Activated T-cell treated with anti-CD3 and anti-CD28 coated beads for 48 hours (primary cell): Measurements from ENCODE around the gene SLX4.

Experiments
- DNase-seq: peaks from one replicate; pipeline ENCODE4 v3.0.0-alpha.2; 2020; ENCODE audit warnings: low read depth

The SLX4 gene

GRCh38 chr16:3548859-3549258 lies 62.5 kb downstream of the SLX4 start:
- no peak for DNase-seq

DNA sequence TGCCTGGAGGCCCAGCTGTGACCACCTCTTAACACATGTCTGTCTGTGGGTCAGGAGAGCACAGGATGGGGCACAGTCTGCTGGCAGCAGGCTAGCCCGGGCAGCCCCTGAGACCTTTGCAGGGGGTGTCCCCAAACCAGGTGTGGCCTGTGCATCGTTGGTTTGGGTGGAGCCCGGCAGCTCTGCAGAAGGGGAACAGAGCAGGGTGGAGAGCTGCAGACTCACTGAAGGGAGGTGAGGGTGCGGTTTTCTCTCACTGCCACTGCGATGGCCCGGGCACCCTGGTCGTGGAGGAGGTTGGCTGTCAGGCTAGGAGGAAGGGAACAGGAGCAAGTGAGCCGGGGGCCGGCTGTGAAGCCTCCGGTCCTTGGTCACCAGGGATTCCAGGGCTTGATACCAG lies 63.0 kb downstream of the SLX4 start:
- no peak for DNase-seq

GRCh38 chr16:3546986-3547682 lies 64.3 kb downstream of the SLX4 start:
- DNase-seq = no peak

DNA sequence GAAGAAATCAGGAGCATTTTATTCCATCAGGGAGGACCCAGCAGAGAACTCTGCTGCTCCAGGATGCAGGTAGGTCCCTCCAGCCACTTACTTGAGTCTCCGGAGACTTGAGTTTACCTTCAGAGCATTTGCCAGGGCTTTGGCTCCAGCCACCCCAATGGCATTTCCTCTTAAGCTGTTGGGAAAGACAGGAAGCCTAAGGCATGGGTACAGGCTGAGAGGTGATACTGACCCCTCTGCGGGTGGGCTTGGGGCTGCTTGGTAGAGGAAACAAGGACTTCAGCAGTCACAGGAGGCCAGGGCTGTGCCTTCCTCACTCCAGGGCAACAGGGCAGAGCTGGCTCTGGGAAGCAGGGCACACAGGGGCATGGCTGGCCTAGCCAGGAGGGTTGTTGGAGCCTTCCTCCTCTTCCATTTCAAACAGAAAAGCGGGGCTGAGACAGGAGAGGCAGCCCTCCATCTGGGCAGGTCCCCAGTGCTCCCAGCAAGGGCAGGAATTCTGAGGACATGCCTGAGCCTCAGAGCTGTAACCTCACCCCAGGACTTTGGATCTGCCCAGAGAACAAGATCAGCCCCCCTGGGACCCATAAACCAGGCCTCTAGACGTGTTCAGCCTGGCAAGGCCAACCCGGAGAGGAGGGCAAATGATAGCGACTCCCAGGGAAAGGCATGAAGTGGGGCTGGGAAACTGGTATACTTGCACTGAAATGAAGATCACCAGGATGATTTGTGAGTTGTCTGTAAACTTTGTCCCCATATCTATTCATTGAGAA lies 68.6 kb downstream of the SLX4 start:
- DNase-seq = no peak

GRCh38 chr16:3541527-3542155 lies 69.8 kb downstream of the SLX4 start:
- no peak for DNase-seq

DNA sequence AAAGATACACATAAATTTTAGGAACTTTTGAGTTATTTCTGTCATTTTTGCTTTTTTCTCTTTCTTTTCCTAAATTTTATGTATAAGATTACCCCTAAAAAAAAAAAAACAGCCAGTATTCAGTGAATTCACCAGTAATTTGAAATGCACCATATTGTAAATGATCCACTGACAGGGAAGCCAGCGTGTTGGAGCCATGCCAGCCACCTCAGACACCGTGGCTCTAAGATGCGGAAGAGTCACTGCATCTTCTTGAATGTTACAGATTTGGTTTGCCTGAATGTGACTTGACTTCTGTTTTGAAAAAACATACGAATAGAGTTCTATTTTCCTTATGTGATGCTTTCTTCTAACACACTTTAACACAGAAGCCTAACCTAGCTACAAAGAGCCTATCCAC lies 73.2 kb downstream of the SLX4 start:
- DNase-seq = no peak

DNA sequence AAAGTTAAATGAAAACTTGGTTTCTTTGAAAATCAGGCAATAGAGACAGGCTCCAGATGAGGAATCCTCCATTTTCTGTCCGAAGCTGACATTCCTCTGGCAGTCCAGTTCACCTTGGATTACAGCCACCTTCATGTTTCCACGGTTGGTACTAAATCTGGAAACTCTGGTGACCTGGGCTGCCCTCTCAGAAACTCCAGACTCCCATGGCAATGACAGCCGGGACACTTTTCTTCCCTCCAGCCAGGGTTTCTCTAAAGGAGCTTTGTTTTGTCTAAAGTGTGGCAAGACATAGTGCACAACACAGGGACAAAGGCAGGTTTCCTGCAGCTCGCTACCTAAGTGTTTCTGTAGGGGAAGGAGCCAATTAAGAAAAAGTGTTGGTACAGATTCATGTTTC lies 74.6 kb downstream of the SLX4 start:
- no peak for DNase-seq

GRCh38 chr16:3536271-3536731 lies 75.1 kb downstream of the SLX4 start:
- no peak for DNase-seq

DNA sequence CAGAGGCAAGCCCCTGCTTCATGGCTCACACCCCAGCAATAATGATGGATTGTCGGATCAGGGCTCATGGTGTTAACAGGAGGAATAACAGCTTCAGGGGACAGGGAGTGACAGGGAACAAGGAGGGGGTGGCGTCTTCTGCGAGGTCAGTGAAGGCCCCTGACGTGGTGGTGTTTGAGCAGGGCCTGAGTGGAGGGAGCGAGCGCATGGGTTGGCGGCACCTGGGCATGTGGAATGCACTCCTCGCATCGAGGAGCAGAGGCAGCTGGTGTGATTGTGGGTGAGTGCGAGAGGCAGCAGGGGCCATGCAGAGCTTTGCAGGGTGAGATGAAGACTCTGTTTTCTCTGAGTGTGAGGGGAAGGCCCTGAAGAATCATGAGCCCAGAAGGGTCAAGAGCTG lies 77.3 kb downstream of the SLX4 start:
- no peak for DNase-seq

DNA sequence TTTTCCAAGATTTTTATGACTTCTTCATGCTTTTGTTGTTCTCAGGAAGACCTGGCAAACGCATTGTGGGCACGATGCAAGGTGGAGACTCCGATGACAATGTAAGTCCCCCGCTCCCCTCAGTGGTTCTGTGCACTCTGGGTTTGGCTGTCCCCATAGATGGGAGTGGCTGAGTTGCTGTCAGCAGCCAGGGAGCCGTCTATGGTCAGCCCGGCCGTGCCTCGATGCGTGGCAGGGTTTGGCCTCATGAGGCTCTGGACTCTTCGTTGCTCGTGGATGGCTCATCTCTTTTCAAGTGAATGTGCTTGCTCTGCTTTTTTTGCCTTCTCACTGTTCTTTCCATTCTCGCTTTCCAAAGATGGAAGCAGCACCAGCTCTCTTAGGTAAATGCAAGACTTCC lies 78.7 kb downstream of the SLX4 start:
- DNase-seq = no peak
